NCI-H226 (cell line): ENCODE data around the gene CDHR1.
"Not testable (repeated sequence)": the region's sequence is repeated elsewhere in the genome, so short reads cannot be mapped to it uniquely, and the experiment has no call there.

Experiments
- DNase-seq: peaks from one replicate; pipeline ENCODE4 v3.0.0-alpha.2; 2015

The CDHR1 gene

DNA sequence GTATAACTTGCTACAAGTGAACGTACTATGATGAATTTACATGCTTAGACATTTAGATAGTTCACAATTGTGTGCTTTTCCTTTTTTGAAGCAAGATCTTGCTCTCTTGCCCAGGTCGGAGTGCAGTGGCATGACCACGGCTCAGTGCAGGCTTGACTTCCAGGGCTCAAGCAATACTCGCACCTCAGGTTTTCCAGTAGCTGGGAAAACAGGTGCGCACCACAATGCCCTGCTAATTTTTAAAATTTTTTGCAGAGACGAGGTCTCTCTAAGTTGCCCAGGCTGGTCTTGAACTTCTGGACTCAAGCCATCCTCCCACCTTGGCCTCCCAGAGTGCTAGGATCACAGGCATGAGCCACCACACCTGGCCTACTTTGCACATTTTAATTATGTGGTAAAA, 18.9 kb upstream of the CDHR1 start:
- no peak for DNase-seq

DNA sequence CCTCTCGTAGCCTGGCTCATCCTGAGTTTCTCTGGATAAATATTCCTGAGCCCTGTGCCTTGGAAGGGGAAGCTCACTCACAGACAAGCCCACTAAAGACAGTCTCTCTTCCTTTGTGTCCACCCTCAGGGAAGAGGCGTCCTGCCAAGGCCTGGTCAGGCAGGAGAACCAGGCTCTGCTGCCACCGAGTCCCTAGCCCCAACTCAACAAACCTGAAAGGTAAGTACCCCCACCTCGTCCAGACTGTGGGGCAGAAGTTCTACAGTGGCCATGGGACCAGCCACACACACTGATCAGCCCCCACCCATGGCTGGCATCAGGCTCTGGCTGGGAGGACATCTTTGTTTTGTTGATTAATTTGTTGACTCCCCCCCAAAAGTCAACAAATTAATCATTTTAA, 18.0 kb upstream of the CDHR1 start:
- no peak for DNase-seq

- DNase-seq: no peak
Measured at GRCh38 chr10:84176836-84177474, 17.4 kb upstream of the CDHR1 start.

DNA sequence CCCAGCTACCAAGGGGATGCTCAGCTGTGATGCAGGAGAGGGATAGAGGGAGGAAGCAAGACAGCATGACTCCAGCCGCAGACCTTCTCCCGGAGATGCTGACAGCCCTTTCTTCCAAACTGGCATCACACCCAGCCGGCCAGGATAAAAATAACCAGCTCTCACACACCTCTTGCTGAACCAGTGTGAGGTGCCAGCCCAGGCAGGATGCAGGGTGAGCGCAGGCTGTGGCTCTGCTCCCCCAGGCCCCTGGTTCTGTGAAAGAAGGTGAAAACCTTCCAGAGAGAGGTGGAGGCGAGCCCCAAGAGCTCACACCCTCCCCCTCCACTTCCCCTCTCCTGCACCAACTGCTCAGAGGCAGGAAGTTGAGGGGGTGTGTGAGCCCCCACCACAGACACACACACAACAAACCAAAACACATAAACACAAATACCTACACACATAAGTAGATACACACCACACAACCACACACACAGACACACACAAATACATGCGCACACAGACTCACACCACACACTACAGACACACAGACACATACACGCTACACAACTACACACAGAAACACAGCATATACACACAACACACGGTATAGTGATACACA, 16.7 kb upstream of the CDHR1 start:
- DNase-seq: no peak

GRCh38 chr10:84178160-84178609, 16.2 kb upstream of the CDHR1 start:
- DNase-seq: no peak

DNA sequence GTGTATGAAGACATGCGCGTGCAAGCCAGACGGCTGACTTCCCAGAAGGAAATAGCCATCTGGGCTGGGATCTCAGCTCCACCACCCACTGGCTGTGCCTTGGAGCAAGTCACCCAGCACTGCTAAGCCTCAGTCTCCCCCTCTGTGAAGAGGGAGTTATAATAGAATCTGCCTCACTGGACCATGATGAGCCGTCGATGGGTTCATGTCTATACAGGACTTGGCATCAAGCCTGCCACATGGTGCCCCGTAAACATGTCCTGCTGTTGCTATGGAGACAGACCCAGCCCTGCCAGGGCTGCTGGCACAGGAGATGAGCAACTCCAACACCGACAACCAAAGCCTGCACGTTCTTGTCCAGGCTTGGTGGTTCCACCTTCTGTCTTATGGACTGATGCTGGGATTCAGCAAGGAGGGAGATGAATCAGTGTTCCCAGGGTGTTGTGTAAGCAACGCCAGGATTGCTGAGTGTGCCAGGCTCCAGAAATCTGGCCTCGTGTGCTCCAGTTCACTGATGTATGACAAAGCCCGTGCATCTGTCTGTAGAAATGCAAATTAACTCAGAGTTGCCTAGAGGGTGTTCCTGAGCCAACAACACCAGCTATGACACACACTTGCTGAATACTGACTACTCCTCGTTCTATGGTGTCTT, 15.2 kb upstream of the CDHR1 start:
- DNase-seq: no peak

DNA sequence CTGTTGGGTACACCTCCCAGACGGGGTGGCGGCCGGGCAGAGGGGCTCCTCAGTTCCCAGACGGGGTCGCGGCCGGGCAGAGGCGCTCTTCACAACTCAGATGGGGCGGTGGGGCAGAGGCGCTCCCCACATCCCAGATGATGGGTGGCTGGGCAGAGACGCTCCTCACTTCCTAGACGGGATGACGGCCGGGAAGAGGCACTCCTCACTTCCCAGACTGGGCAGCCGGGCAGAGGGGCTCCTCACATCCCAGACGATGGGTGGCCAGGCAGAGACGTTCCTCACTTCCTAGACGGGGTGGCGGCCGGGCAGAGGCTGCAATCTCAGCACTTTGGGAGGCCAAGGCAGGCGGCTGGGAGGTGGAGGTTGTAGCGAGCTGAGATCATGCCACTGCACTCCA, 14.0 kb upstream of the CDHR1 start:
- not testable (repeated sequence) for DNase-seq

- DNase-seq: no peak
Measured at GRCh38 chr10:84181631-84182030, 12.7 kb upstream of the CDHR1 start.

GRCh38 chr10:84184517-84184916, 9.8 kb upstream of the CDHR1 start:
- DNase-seq: no peak

GRCh38 chr10:84185526-84186175, 8.7 kb upstream of the CDHR1 start:
- DNase-seq: no peak

GRCh38 chr10:84188815-84189214, 5.5 kb upstream of the CDHR1 start:
- no peak for DNase-seq

GRCh38 chr10:84190621-84191020, 3.7 kb upstream of the CDHR1 start:
- no peak for DNase-seq

DNA sequence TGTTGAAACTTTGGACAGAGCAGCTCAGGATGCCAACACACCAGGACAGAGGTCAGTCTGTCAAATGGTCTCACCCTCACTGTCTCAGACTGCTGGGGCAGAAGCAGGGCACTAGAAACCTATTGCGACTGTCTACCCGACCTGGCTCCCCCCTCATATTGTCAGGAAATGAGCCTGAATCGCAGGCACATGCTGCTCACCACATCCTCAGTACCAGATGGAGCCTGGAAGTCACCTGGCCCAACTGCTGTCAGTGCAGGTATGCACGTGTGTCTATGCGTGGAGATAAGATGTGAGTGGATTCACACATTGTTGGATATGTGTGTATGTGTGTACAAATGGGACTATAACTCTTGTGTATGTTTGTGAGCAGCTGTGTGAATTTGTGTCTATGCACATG, 3.2 kb upstream of the CDHR1 start:
- DNase-seq: no peak

GRCh38 chr10:84193327-84193726, 1.0 kb upstream of the CDHR1 start:
- DNase-seq: no peak

DNA sequence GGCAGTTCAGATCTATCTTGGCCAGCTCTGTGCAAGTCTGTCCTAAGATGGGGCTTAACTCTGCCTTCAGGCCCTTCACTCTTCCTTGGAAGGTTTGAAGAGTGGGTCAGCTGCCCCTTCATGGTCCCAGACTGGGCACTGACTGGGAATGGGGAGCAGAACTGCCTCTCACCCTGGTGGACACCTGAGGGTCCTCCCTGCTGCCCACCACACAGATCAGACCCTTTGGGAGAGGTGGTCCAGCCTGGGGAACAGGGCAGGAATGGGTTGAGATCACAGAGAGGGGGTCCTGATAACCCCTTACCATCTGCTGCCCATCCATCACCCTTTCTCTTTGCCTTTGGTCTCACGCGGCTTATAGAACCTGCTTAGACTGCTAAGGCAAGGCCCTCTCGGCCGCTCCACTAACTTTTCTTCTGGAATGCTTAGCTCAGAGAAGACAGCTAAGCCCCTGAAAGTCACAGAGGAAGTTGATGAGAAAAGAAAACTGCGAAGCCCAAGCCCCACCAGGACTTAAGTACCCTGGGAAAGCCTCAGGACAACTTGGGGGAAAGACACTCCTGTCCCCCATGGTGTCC, 402 bp upstream of the CDHR1 start:
- DNase-seq: no peak

- DNase-seq: no peak
Measured at GRCh38 chr10:84195044-84195830, 900 bp downstream of the CDHR1 start.

- DNase-seq: no peak
Measured at GRCh38 chr10:84196083-84196482, 1.7 kb downstream of the CDHR1 start.

GRCh38 chr10:84196941-84197340, 2.6 kb downstream of the CDHR1 start:
- no peak for DNase-seq

DNA sequence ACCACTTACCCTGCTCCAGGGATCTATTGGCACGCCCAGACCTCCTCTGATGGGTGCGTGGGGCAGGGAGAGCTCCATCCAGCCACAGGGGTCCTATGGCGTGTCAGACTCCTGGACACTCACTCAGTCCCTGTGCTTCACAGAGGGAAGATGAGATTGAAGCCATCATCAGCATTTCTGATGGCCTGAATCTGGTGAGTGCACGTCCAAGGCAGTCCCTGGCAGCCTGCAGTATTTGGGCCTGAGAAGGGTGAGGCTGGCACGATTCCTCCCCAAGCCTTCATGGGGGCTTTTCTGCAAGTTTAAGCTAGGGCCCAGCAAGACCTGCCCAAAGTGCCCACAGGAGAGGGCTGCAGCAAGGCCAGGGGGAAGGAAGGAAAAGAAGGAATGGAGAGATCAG, 3.3 kb downstream of the CDHR1 start:
- DNase-seq: no peak

GRCh38 chr10:84198206-84198915, 4.0 kb downstream of the CDHR1 start:
- no peak for DNase-seq

GRCh38 chr10:84200537-84201243, 6.4 kb downstream of the CDHR1 start:
- DNase-seq: no peak

DNA sequence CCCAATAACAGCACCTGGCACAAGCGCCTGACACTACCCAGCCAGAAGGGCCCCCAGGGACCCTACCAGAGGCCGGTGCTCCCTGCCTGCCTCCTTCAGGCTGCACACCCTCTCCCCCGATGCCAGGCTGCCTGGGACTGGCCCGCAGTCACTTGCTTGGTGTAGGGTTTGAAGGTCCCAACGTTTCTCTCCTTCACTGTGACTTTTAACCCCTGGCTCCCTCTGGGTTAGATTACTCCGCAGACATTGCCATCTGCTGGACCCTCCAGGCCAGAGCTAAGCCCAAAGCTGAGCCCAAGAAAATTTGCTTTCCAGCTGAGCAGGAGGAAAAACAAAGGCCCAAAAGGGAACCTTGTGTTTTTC, 6.9 kb downstream of the CDHR1 start:
- no peak for DNase-seq
